Astrocyte (in vitro differentiated cells and primary cell): ENCODE data around the gene JMJD4. TPM values are rescaled to one million over a fixed set of nuclear protein-coding genes. Genes with fewer than 3 reads are reported as not detected.

Experiments
- DNase-seq: peaks from one replicate; pipeline ENCODE4 v3.0.0-alpha.2; 2010; ENCODE audit warnings: low read depth
- FAIRE-seq: peaks from 2 replicates; lab custom pipeline; 2011; peaks lifted over from hg19 to GRCh38; lab: Jason Lieb, UNC
- H2AFZ ChIP-seq: 2 replicates; pipeline ENCODE4 v1.6.0; 2012; ENCODE audit warnings: low read depth, low read length, inconsistent platforms
- H3K27ac ChIP-seq: 2 replicates; pipeline ENCODE4 v1.5.1; 2011; ENCODE audit warnings: low read depth, low read length, inconsistent platforms
- H3K27me3 ChIP-seq: 2 replicates; pipeline ENCODE4 v1.6.0; 2011; ENCODE audit warnings: low read length, inconsistent platforms; ENCODE audit not compliant: insufficient read depth
- H3K36me3 ChIP-seq: 2 replicates; pipeline ENCODE4 v1.5.1; 2011; ENCODE audit warnings: low read length, inconsistent platforms; ENCODE audit not compliant: insufficient read depth
- H3K4me1 ChIP-seq: 2 replicates; pipeline ENCODE4 v1.5.1; 2011; ENCODE audit warnings: low read length, inconsistent platforms; ENCODE audit not compliant: insufficient read depth
- H3K4me2 ChIP-seq: 2 replicates; pipeline ENCODE4 v1.6.0; 2012; ENCODE audit warnings: low read length, inconsistent platforms
- H3K4me3 ChIP-seq: 2 replicates; pipeline ENCODE4 v1.5.1; 2011; ENCODE audit warnings: low read depth, mild to moderate bottlenecking, low read length, inconsistent platforms; ENCODE audit not compliant: insufficient read depth
- H3K79me2 ChIP-seq: 2 replicates; pipeline ENCODE4 v1.6.0; 2012; ENCODE audit warnings: mild to moderate bottlenecking, low read length, inconsistent platforms; ENCODE audit not compliant: insufficient read depth
- H3K9ac ChIP-seq: 2 replicates; pipeline ENCODE4 v1.6.0; 2012; ENCODE audit warnings: mild to moderate bottlenecking, low read length, inconsistent platforms
- H3K9me3 ChIP-seq: 2 replicates; pipeline ENCODE4 v1.5.1; 2012; ENCODE audit warnings: low read depth, mild to moderate bottlenecking, low read length, inconsistent platforms; ENCODE audit not compliant: insufficient read depth
- H4K20me1 ChIP-seq: 2 replicates; pipeline ENCODE4 v1.6.0; 2012; ENCODE audit warnings: low read length, inconsistent platforms; ENCODE audit not compliant: insufficient read depth
- H3K27ac Mint-ChIP-seq: one replicate; pipeline ENCODE4 v1.8.0; 2021; ENCODE audit warnings: mild to moderate bottlenecking, mixed read lengths; ENCODE audit not compliant: unreplicated experiment
- H3K27me3 Mint-ChIP-seq: one replicate; pipeline ENCODE4 v1.8.0; 2021; ENCODE audit warnings: low read depth, mixed read lengths; ENCODE audit not compliant: unreplicated experiment
- H3K36me3 Mint-ChIP-seq: one replicate; pipeline ENCODE4 v1.8.0; 2021; ENCODE audit warnings: low read depth, mixed read lengths; ENCODE audit not compliant: unreplicated experiment
- H3K4me1 Mint-ChIP-seq: one replicate; pipeline ENCODE4 v1.8.0; 2021; ENCODE audit warnings: low read depth, mixed read lengths; ENCODE audit not compliant: unreplicated experiment
- H3K4me3 Mint-ChIP-seq: one replicate; pipeline ENCODE4 v1.8.0; 2021; ENCODE audit warnings: mild to moderate bottlenecking, moderate library complexity, mixed read lengths; ENCODE audit not compliant: unreplicated experiment
- H3K9me3 Mint-ChIP-seq: one replicate; pipeline ENCODE4 v1.8.0; 2021; ENCODE audit warnings: mild to moderate bottlenecking, mixed read lengths; ENCODE audit not compliant: unreplicated experiment
- EZH2 ChIP-seq: IDR thresholded peaks from 2 replicates; pipeline ENCODE4 v1.6.1; 2012; ENCODE audit warnings: mild to moderate bottlenecking, low read length, inconsistent platforms; ENCODE audit not compliant: insufficient read depth
- total RNA-seq: library from RNA; stranded (reverse); gene quantifications from 2 replicates; pipeline ENCODE4 v1.2.1, GENCODE V29; 2021
- TF ChIP-seq, protein P1 (sequence below): IDR thresholded peaks from 2 replicates; pipeline ENCODE4 v1.5.1; 2011; ENCODE audit warnings: low read depth, mild to moderate bottlenecking, inconsistent platforms, low read length, moderate library complexity; ENCODE audit not compliant: insufficient read depth

The JMJD4 gene
- total RNA-seq, 1 donor from 2014 or later = 17.5 TPM

DNA sequence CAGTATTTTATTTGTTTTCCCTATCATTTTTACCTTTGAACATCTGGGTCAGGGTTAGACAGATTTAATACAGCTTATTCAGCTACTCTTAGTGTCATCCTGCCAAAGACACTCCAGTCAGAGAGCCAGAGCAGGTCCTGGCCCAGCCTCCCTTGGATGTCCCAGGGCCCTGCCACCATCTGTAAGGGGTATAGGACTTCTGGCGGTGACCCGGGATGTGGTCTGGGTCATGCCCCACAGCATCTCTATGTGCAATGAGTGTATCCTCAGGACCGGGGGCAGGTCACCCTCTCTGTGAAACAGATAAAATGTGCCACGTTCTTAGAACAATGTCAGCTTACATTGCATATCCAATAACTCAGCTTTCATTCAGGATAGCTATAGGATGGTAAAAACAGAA, 42.5 kb upstream of the JMJD4 start:
- H3K36me3 Mint-ChIP-seq = peaks cover 2% of the 10 kb centered on the region
- no peaks in the 10 kb centered on the region for H3K27me3 ChIP-seq
- FAIRE-seq (no peak), DNase-seq (no peak)
- no peaks in the 10 kb centered on the region for H3K9me3 ChIP-seq
- no peaks in the 10 kb centered on the region for H3K79me2 ChIP-seq
- H3K27me3 Mint-ChIP-seq = no peaks in the 10 kb centered on the region
- no peak overlapping the region for H3K27ac ChIP-seq
- no peaks in the 10 kb centered on the region for H4K20me1 ChIP-seq
- H3K27ac Mint-ChIP-seq = no peak overlapping the region
- no peak for TF ChIP-seq EZH2
- H3K4me2 ChIP-seq = no peak overlapping the region
- H3K4me3 ChIP-seq = no peak overlapping the region
- no peak overlapping the region for H2AFZ ChIP-seq
- peaks cover 55% of the 10 kb centered on the region for H3K4me1 ChIP-seq
- no peak overlapping the region for H3K9ac ChIP-seq
- no peak overlapping the region for H3K4me3 Mint-ChIP-seq
- peaks cover 24% of the 10 kb centered on the region for H3K4me1 Mint-ChIP-seq
- no peaks in the 10 kb centered on the region for H3K9me3 Mint-ChIP-seq
- H3K36me3 ChIP-seq = peaks cover under 1% of the 10 kb centered on the region

DNA sequence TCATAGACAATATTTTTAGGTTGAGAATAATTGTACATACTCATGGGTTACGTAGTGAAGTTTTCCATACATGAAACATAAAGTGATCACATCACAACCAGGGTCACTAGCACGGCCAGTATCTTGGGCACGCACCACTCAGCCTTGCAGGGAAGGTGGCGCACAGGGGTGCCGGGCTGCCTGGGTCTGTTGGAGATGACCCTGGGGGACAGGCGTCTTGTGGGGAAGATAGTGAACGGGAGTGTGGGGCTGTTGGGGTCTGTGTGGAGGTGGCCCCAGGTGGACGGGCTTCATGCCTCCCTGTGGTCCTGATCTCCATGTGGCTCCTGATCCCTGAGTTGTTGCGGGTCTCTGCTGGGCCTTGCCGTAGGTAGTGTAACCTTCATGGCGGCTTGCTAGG, 42.1 kb upstream of the JMJD4 start:
- Mint-ChIP-seq H3K27me3 (no peaks in the 10 kb centered on the region), H3K9me3 (no peaks in the 10 kb centered on the region), H3K4me3 (no peak overlapping the region), H3K36me3 (peaks cover 6% of the 10 kb centered on the region), H3K4me1 (peaks cover 24% of the 10 kb centered on the region), H3K27ac (peak overlapping the region; percentile 86)
- Histone ChIP-seq H2AFZ (no peak overlapping the region), H3K9ac (no peak overlapping the region), H3K9me3 (no peaks in the 10 kb centered on the region), H3K27me3 (no peaks in the 10 kb centered on the region), H3K79me2 (no peaks in the 10 kb centered on the region), H3K4me2 (no peak overlapping the region), H3K36me3 (peaks cover 5% of the 10 kb centered on the region), H3K4me1 (peaks cover 55% of the 10 kb centered on the region), H3K4me3 (no peak overlapping the region), H4K20me1 (no peaks in the 10 kb centered on the region), H3K27ac (peak overlapping the region; percentile 9)
- DNase-seq (no peak), FAIRE-seq (no peak)
- TF ChIP-seq, protein P1, sequence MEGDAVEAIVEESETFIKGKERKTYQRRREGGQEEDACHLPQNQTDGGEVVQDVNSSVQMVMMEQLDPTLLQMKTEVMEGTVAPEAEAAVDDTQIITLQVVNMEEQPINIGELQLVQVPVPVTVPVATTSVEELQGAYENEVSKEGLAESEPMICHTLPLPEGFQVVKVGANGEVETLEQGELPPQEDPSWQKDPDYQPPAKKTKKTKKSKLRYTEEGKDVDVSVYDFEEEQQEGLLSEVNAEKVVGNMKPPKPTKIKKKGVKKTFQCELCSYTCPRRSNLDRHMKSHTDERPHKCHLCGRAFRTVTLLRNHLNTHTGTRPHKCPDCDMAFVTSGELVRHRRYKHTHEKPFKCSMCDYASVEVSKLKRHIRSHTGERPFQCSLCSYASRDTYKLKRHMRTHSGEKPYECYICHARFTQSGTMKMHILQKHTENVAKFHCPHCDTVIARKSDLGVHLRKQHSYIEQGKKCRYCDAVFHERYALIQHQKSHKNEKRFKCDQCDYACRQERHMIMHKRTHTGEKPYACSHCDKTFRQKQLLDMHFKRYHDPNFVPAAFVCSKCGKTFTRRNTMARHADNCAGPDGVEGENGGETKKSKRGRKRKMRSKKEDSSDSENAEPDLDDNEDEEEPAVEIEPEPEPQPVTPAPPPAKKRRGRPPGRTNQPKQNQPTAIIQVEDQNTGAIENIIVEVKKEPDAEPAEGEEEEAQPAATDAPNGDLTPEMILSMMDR = no peak
- no peak for TF ChIP-seq EZH2

DNA sequence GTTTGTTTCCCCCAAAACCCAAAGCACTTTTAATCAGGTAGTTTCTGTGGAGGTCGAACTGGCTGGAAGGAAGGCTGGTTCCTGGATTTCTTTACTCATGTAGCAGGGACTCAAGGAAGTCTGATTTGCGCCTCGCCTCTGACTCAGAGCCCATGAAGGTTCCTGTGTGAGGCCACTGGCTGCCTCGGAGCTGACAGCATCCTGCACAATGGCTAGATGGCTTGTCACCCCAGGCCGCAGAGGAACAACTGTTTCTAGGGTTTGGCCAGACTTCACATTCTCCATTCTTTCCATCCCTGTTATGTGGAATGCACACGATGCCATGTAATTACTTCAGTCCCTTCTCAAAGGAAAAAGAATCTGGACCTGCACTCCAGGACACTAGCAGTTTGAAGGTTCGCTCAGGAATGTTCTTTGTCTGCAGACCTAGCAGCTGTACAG, 41.2 kb upstream of the JMJD4 start:
- Histone ChIP-seq H3K36me3 (peaks cover 5% of the 10 kb centered on the region), H3K4me2 (peak overlapping the region; percentile 60), H3K9me3 (no peaks in the 10 kb centered on the region), H3K9ac (peak overlapping the region; percentile 66), H2AFZ (no peak overlapping the region), H4K20me1 (no peaks in the 10 kb centered on the region), H3K4me1 (peaks cover 55% of the 10 kb centered on the region), H3K79me2 (no peaks in the 10 kb centered on the region), H3K27me3 (no peaks in the 10 kb centered on the region), H3K27ac (peak overlapping the region; percentile 89), H3K4me3 (no peak overlapping the region)
- peaks cover 9% of the 10 kb centered on the region for H3K36me3 Mint-ChIP-seq
- H3K4me1 Mint-ChIP-seq = peaks cover 24% of the 10 kb centered on the region
- peak; percentile 96 for DNase-seq
- H3K4me3 Mint-ChIP-seq = peak overlapping the region; percentile 52
- peak overlapping the region; percentile 90 for H3K27ac Mint-ChIP-seq
- TF ChIP-seq EZH2 = no peak
- TF ChIP-seq, protein P1 = no peak
- H3K9me3 Mint-ChIP-seq = no peaks in the 10 kb centered on the region
- H3K27me3 Mint-ChIP-seq = no peaks in the 10 kb centered on the region
- peak; percentile 97 for FAIRE-seq
